H1 (cell line): ENCODE data around the gene MPRIP. TPM values are rescaled to one million over a fixed set of nuclear protein-coding genes. Genes with fewer than 3 reads are reported as not detected.

Experiments
- CTCF ChIA-PET: fragments of 300-600 bp; sonication (Branson Sonifier 250); formaldehyde crosslinking; loops from one replicate; lab custom pipeline; 2021; ENCODE audit not compliant: partially characterized antibody; lab: Charles Lee
- POLR2A ChIA-PET: fragments of 300-600 bp; sonication (Branson Sonifier 250); formaldehyde crosslinking; loops from one replicate; lab custom pipeline; 2021; ENCODE audit warnings: inconsistent platforms; ENCODE audit not compliant: partially characterized antibody; lab: Charles Lee
- DNase-seq, 2 experiments: peaks; one replicate each; pipeline versions ENCODE4 v3.0.0 to v3.0.0-alpha.2; 2010 to 2022; ENCODE audit warnings: low spot score in 2 of 2, low read depth in 1 of 2, mixed read lengths in 1 of 2
- FAIRE-seq: peaks from 2 replicates; lab custom pipeline; 2011; peaks lifted over from hg19 to GRCh38; lab: Jason Lieb, UNC
- H2AFZ ChIP-seq: 2 replicates; pipeline ENCODE4 v1.8.1; 2012; ENCODE audit warnings: low read length, inconsistent platforms
- H2AK5ac ChIP-seq: 2 replicates; pipeline ENCODE4 v1.6.1; 2013; ENCODE audit warnings: low read depth, low read length
- H2BK120ac ChIP-seq: replicated peaks from 2 replicates; pipeline ENCODE3; 2013; ENCODE audit warnings: low read depth, low read length, inconsistent platforms
- H2BK12ac ChIP-seq: 2 replicates; pipeline ENCODE4 v1.6.1; 2013; ENCODE audit warnings: low read depth, low read length
- H2BK15ac ChIP-seq: 2 replicates; pipeline ENCODE4 v1.6.1; 2013; ENCODE audit warnings: low read length
- H2BK20ac ChIP-seq: 2 replicates; pipeline ENCODE4 v1.6.1; 2013; ENCODE audit warnings: low read length
- H2BK5ac ChIP-seq: 2 replicates; pipeline ENCODE4 v1.6.1; 2013; ENCODE audit warnings: low read depth, low read length
- H3K14ac ChIP-seq: 2 replicates; pipeline ENCODE4 v1.6.1; 2013; ENCODE audit warnings: inconsistent platforms; ENCODE audit not compliant: insufficient read length
- H3K18ac ChIP-seq: 2 replicates; pipeline ENCODE4 v1.6.1; 2013; ENCODE audit warnings: low read length; ENCODE audit errors: extremely low read depth
- H3K23ac ChIP-seq: 2 replicates; pipeline ENCODE4 v1.6.1; 2013; ENCODE audit warnings: inconsistent platforms; ENCODE audit not compliant: insufficient read length
- H3K23me2 ChIP-seq: 2 replicates; pipeline ENCODE4 v1.6.1; 2013; ENCODE audit warnings: low read depth, low read length
- H3K27ac ChIP-seq: 2 replicates; pipeline ENCODE4 v1.6.1; 2011; ENCODE audit warnings: low read depth, low read length, inconsistent platforms
- H3K27me3 ChIP-seq, 4 experiments: replicated peaks in 1 of 4; 1 replicate in 1 of 4; 2 replicates in 3 of 4; pipeline versions ENCODE4 v1.6.1 to v1.8.1; 2011 to 2013; ENCODE audit warnings: low read length in 3 of 4, mild to moderate bottlenecking in 3 of 4, inconsistent platforms in 2 of 4, mixed read lengths in 2 of 4, moderate library complexity in 1 of 4; ENCODE audit not compliant: control insufficient read depth in 3 of 4, insufficient read depth in 3 of 4; ENCODE audit errors: extremely low read depth in 1 of 4
- H3K36me3 ChIP-seq, 4 experiments: 2 replicates each; pipeline versions ENCODE4 v1.6.1 to v1.8.1; 2011 to 2013; ENCODE audit warnings: mild to moderate bottlenecking in 4 of 4, low read length in 3 of 4, moderate library complexity in 2 of 4, control low read depth in 1 of 4, inconsistent platforms in 1 of 4; ENCODE audit not compliant: insufficient read depth in 4 of 4, control insufficient read depth in 2 of 4
- H3K4ac ChIP-seq: replicated peaks from 2 replicates; pipeline ENCODE3; 2013; ENCODE audit warnings: low read length, low read depth, mixed read lengths, inconsistent platforms; ENCODE audit not compliant: insufficient read length
- H3K4me1 ChIP-seq, 4 experiments: replicated peaks in 1 of 4; 1 replicate in 1 of 4; 2 replicates in 3 of 4; pipeline versions ENCODE4 v1.6.1 to v1.8.1; 2011 to 2013; ENCODE audit warnings: low read length in 3 of 4, inconsistent platforms in 2 of 4, mixed read lengths in 1 of 4; ENCODE audit not compliant: insufficient read depth in 4 of 4, control insufficient read depth in 3 of 4
- H3K4me2 ChIP-seq, 2 experiments: 2 replicates each; pipeline versions ENCODE4 v1.6.1 to v1.8.1; 2011 to 2013; ENCODE audit warnings: low read depth in 2 of 2, low read length in 2 of 2, control low read depth in 1 of 2, inconsistent platforms in 1 of 2, mild to moderate bottlenecking in 1 of 2; ENCODE audit not compliant: insufficient read depth in 1 of 2
- H3K4me3 ChIP-seq, 4 experiments: fragments of 200-600, 300-600 bp in 1 of 4; sonication (generic), shearing (Covaris generic), sonication (Bioruptor Twin) in 1 of 4; 2 replicates each; pipeline versions ENCODE4 v1.5.1 to v1.8.1; 2011 to 2016; ENCODE audit warnings: low read length in 4 of 4, low read depth in 3 of 4, control low read depth in 2 of 4, inconsistent platforms in 2 of 4, mild to moderate bottlenecking in 2 of 4, mixed read lengths in 1 of 4, moderate library complexity in 1 of 4; ENCODE audit not compliant: insufficient read depth in 2 of 4; ENCODE audit errors: extremely low read depth in 1 of 4
- H3K56ac ChIP-seq: replicated peaks from 2 replicates; pipeline ENCODE3; 2013; ENCODE audit warnings: low read depth, mild to moderate bottlenecking, mixed read lengths, low read length, inconsistent platforms; ENCODE audit not compliant: insufficient read length
- H3K79me1 ChIP-seq: 2 replicates; pipeline ENCODE4 v1.6.1; 2013; ENCODE audit warnings: low read depth, low read length, control low read depth
- H3K79me2 ChIP-seq, 2 experiments: 2 replicates each; pipeline versions ENCODE4 v1.6.1 to v1.8.1; 2012 to 2013; ENCODE audit warnings: low read length in 2 of 2, mild to moderate bottlenecking in 2 of 2, inconsistent platforms in 1 of 2; ENCODE audit not compliant: insufficient read depth in 2 of 2, control insufficient read depth in 1 of 2
- H3K9ac ChIP-seq, 4 experiments: replicated peaks in 1 of 4; 1 replicate in 1 of 4; 2 replicates in 3 of 4; pipeline versions ENCODE4 v1.6.1 to v1.8.1; 2011 to 2013; ENCODE audit warnings: low read depth in 3 of 4, low read length in 3 of 4, control low read depth in 2 of 4, mild to moderate bottlenecking in 2 of 4, moderate library complexity in 2 of 4, inconsistent platforms in 1 of 4; ENCODE audit errors: extremely low read depth in 1 of 4
- H3K9me3 ChIP-seq, 2 experiments: 2 replicates each; pipeline versions ENCODE4 v1.6.1 to v1.8.1; 2012 to 2013; ENCODE audit warnings: mild to moderate bottlenecking in 2 of 2, moderate library complexity in 2 of 2, control low read depth in 1 of 2, inconsistent platforms in 1 of 2, low read depth in 1 of 2, low read length in 1 of 2, mixed read lengths in 1 of 2; ENCODE audit not compliant: insufficient read depth in 2 of 2
- H4K20me1 ChIP-seq, 2 experiments: replicated peaks in 1 of 2; 2 replicates each; pipeline versions ENCODE3 to v1.8.1; 2011 to 2013; ENCODE audit warnings: inconsistent platforms in 2 of 2, low read length in 2 of 2, mild to moderate bottlenecking in 1 of 2; ENCODE audit not compliant: insufficient read depth in 2 of 2, control insufficient read depth in 1 of 2
- H4K5ac ChIP-seq: 2 replicates; pipeline ENCODE4 v1.6.1; 2013; ENCODE audit warnings: low read length, low read depth, mixed read lengths, inconsistent platforms; ENCODE audit not compliant: insufficient read length
- H4K8ac ChIP-seq: 2 replicates; pipeline ENCODE4 v1.8.0; 2013; ENCODE audit warnings: mild to moderate bottlenecking, moderate library complexity, low read length, inconsistent platforms; ENCODE audit not compliant: insufficient read depth; ENCODE audit errors: extremely low read depth
- H4K91ac ChIP-seq: replicated peaks from 2 replicates; pipeline ENCODE3; 2013; ENCODE audit warnings: low read length, mixed read lengths, inconsistent platforms; ENCODE audit not compliant: insufficient read length
- ASH2L ChIP-seq: fragments of 200-600, 300-600 bp; sonication (generic); IDR thresholded peaks from one replicate; pipeline ENCODE4 v1.7.1; 2017; ENCODE audit warnings: low read length
- CBX5 ChIP-seq: fragments of 300-800, 300-1000 bp; sonication (generic); IDR thresholded peaks from 2 replicates; pipeline ENCODE4 v1.7.1; 2016; ENCODE audit warnings: antibody characterized with exemption, low read length, low read depth
- MAFK ChIP-seq: IDR thresholded peaks from 2 replicates; pipeline ENCODE4 v1.6.1; 2012; ENCODE audit warnings: low read depth, mild to moderate bottlenecking, improper control_type of control experiment, low read length
- NANOG ChIP-seq: IDR thresholded peaks from 2 replicates; pipeline ENCODE4 v1.6.1; 2011; ENCODE audit warnings: low read length, low read depth, mild to moderate bottlenecking, inconsistent platforms; ENCODE audit not compliant: insufficient read depth, poor library complexity, severe bottlenecking
- YY1 ChIP-seq: IDR thresholded peaks from 2 replicates; pipeline ENCODE4 v1.6.1; 2011; ENCODE audit warnings: low read depth, mild to moderate bottlenecking, low read length
- WGBS, 2 experiments: shearing (Covaris generic) in 1 of 2; methylation state at CpG; one replicate each; pipeline versions ENCODE4 v1.1.6 to v1.1.7; 2013 to 2015; ENCODE audit warnings: low lambda C conversion rate in 2 of 2, mixed read lengths in 2 of 2, inconsistent platforms in 1 of 2, low coverage in 1 of 2, missing lambda C conversion rate in 1 of 2; ENCODE audit not compliant: insufficient replicate concordance in 2 of 2, insufficient coverage in 1 of 2, insufficient read length in 1 of 2; ENCODE audit errors: extremely low coverage in 1 of 2, missing lambda C conversion rate in 1 of 2; 5-methylcytosine and 5-hydroxymethylcytosine counted together
- polyA plus RNA-seq, 7 experiments: library from polyadenylated mRNA; depleted of rRNA in 3 of 7; stranded (reverse) in 5 of 7; unstranded in 2 of 7; fragments of >200 nt in 5 of 7; fragments of 200-250 nt in 2 of 7; gene quantifications; 1 replicate in 5 of 7; 2 replicates in 1 of 7; 4 replicates in 1 of 7; pipeline versions ENCODE4 v1.2.1 to v1.2.3, GENCODE V29; 2011 to 2013; ENCODE audit warnings: missing spikeins in 2 of 7, mixed read lengths in 2 of 7
- total RNA-seq: library from RNA; stranded (reverse); fragmentation: NEBNext Ultra II Directional; extraction: Animal tissue kit (Norgen Biotek cat#: 25700); gene quantifications from 2 replicates; pipeline ENCODE4 v1.2.1, GENCODE V29; 2021

MPRIP gene
- total and polyA plus RNA-seq, 2 of the 8 experiments (the other 6 are each of a cell fraction or from before 2014, with no cell fraction given): 48.6 to 146 TPM

GRCh38 chr17:17213775-17214174, 171.5 kb downstream of the MPRIP start:
- 91% methylated on average over 10 of the region's 10 CpGs; no CpG with 5 or more reads in 1 of the 2 experiments for WGBS, 2 experiments
- H2BK5ac ChIP-seq: no peak overlapping the region
- no peak overlapping the region for H3K27ac ChIP-seq
- H3K23me2 ChIP-seq: no peaks in the 10 kb centered on the region
- H3K4me3 ChIP-seq: no peak overlapping the region
- no peak overlapping the region for H2BK120ac ChIP-seq
- H3K18ac ChIP-seq: no peak overlapping the region
- no peak overlapping the region for H3K4ac ChIP-seq
- H3K36me3 ChIP-seq: peaks cover 14 to 48% (median 41%) of the 10 kb centered on the region in 4 experiments; a peak in 7 of 8 replicates
- H3K14ac ChIP-seq: no peak overlapping the region
- H3K56ac ChIP-seq: no peak overlapping the region
- no peaks in the 10 kb centered on the region for H3K27me3 ChIP-seq
- no peaks in the 10 kb centered on the region for H3K79me1 ChIP-seq
- H3K4me1 ChIP-seq: no peaks in the 10 kb centered on the region
- H2AK5ac ChIP-seq: no peak overlapping the region
- DNase-seq (no peak), FAIRE-seq (no peak)
- no peak overlapping the region for H2BK12ac ChIP-seq
- H3K23ac ChIP-seq: no peak overlapping the region
- H2AFZ ChIP-seq: no peak overlapping the region
- ChIA-PET CTCF (interaction anchor here (0.8 to 2.0 kb wide), 7 partner anchors 8 to 355 kb away, joined by 3 to 7 read pairs (median 4); no protein-coding TSS in a partner anchor), POLR2A (interaction anchor here (1.0 to 1.8 kb wide), 5 partner anchors 13 to 62 kb away, joined by 3 to 7 read pairs (median 4); no protein-coding TSS in a partner anchor)
- no peak overlapping the region for H3K9ac ChIP-seq
- TF ChIP-seq YY1 (no peak), CBX5 (no peak), ASH2L (no peak), NANOG (no peak), MAFK (no peak)
- no peaks in the 10 kb centered on the region for H3K9me3 ChIP-seq
- H3K4me2 ChIP-seq: no peak overlapping the region
- H4K20me1 ChIP-seq: peaks cover 2 to 5% of the 10 kb centered on the region in 2 experiments
- no peaks in the 10 kb centered on the region for H3K79me2 ChIP-seq
- no peak overlapping the region for H4K91ac ChIP-seq
- no peak overlapping the region for H4K8ac ChIP-seq
- no peak overlapping the region for H2BK15ac ChIP-seq
- no peak overlapping the region for H2BK20ac ChIP-seq
- no peak overlapping the region for H4K5ac ChIP-seq
